Activated CD4-positive, alpha-beta T cell treated with anti-CD3 and anti-CD28 coated beads, Interleukin-2, amount 50 U/mL, for 24 hours (primary cell): ENCODE measurements around the gene ITGA8.

Experiments
- DNase-seq, 2 donors: peaks; one replicate each; pipeline ENCODE4 v3.0.0-alpha.2; 2020; ENCODE audit warnings: low read depth in 1 of 2, low spot score in 1 of 2

ITGA8 gene

GRCh38 chr10:15737656-15738055 lies 17.9 kb upstream of the ITGA8 start:
- DNase-seq = no peak

GRCh38 chr10:15735763-15736162 lies 16.0 kb upstream of the ITGA8 start:
- no peak for DNase-seq

GRCh38 chr10:15730341-15730740 lies 10.6 kb upstream of the ITGA8 start:
- DNase-seq = no peak

- DNase-seq = no peak
Measured at GRCh38 chr10:15729890-15730289, 10.2 kb upstream of the ITGA8 start.

- no peak for DNase-seq
Measured at GRCh38 chr10:15726042-15726441, 6.3 kb upstream of the ITGA8 start.

- no peak for DNase-seq
Measured at GRCh38 chr10:15725603-15726002, 5.9 kb upstream of the ITGA8 start.

GRCh38 chr10:15724683-15725082 lies 5.0 kb upstream of the ITGA8 start:
- no peak for DNase-seq

- DNase-seq = no peak
Measured at GRCh38 chr10:15723803-15724202, 4.1 kb upstream of the ITGA8 start.

GRCh38 chr10:15720635-15721287 lies 1.0 kb upstream of the ITGA8 start:
- DNase-seq = no peak

- DNase-seq = no peak
Measured at GRCh38 chr10:15719049-15719898, 448 bp downstream of the ITGA8 start.

- no peak for DNase-seq
Measured at GRCh38 chr10:15718694-15719048, 1.1 kb downstream of the ITGA8 start.

- no peak for DNase-seq
Measured at GRCh38 chr10:15715619-15716227, 4.0 kb downstream of the ITGA8 start.

- DNase-seq = no peak
Measured at GRCh38 chr10:15714847-15715246, 4.9 kb downstream of the ITGA8 start.

- no peak for DNase-seq
Measured at GRCh38 chr10:15712883-15713282, 6.8 kb downstream of the ITGA8 start.

GRCh38 chr10:15710455-15710854 lies 9.3 kb downstream of the ITGA8 start:
- DNase-seq = no peak

GRCh38 chr10:15705298-15705697 lies 14.4 kb downstream of the ITGA8 start:
- DNase-seq = no peak

- DNase-seq = no peak
Measured at GRCh38 chr10:15704581-15704968, 15.1 kb downstream of the ITGA8 start.

- DNase-seq = no peak
Measured at GRCh38 chr10:15703944-15704580, 15.7 kb downstream of the ITGA8 start.

GRCh38 chr10:15703151-15703880 lies 16.4 kb downstream of the ITGA8 start:
- DNase-seq = no peak

GRCh38 chr10:15700078-15700674 lies 19.5 kb downstream of the ITGA8 start:
- no peak for DNase-seq

GRCh38 chr10:15695852-15696251 lies 23.9 kb downstream of the ITGA8 start:
- no peak for DNase-seq
